ENCODE measurements around the gene BAG1. TPM values are rescaled to one million over a fixed set of nuclear protein-coding genes. Genes with fewer than 3 reads are reported as not detected.

The BAG1 gene
- 53.8 and 60.2 TPM in 2 replicates for total RNA-seq
- 41.4 TPM for total RNA-seq (2013)
- 19.7 and 42.8 TPM in 2 replicates for polyA plus RNA-seq
- 48.6 and 58.9 TPM in 2 replicates for polyA minus RNA-seq

DNA sequence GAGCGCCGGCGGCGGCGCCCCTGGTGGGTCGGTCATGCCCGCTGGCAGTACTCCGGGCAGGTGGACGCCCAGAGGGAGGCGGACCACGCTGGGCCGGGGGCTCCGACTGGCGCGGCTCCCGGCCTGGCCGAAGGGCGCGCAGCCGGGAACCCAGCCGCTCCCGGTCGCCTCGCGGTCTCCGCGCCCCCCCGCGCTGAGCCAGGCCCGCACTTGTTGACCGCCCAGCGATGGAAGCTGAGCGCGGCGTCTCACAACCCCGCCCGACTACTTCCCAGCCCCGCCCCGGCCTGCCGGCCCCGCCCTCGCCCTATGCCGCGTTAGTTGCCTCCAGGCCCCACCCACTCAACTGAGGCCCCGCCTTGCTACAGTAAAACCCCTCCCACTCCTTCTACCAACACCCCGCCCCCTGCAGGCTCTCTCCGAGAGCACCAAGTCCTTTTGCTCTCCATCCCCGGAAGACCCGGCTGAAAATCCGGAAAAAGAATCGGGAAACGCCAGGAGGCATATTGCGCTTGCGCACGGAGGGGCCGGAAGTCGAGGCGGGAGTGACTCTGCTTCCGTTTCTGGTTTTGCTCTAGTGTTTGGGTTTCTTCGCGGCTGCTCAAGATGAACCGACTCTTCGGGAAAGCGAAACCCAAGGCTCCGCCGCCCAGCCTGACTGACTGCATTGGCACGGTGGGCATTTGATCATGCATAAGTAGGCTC is at the start of gene BAG1, which contains the start of gene CHMP5:
BAG1 (minus strand) TSS at position 236 of the 705 bp plus-strand sequence.
CHMP5 (plus strand) TSS at position 577 of the 705 bp plus-strand sequence; CDS start at position 607, 30 bp downstream.
- H3K9me3 Mint-ChIP-seq (ENCODE audit: insufficient read depth) = no peaks in the 10 kb centered on the region
- peak; percentile 99 for DNase-seq

More for the DNA sequence above, at the start of gene BAG1, which contains the start of gene CHMP5:
- Histone ChIP-seq H3K79me2 (ENCODE audit: control insufficient read depth, insufficient read depth, low read length) (peaks cover 39% of the 10 kb centered on the region), H3K27me3 (replicated peaks in 1 of 4; ENCODE audit: control extremely low read depth in 1 of 4, control insufficient read depth in 3 of 4, insufficient read depth in 4 of 4, low read length in 3 of 4) (no peaks in the 10 kb centered on the region), H3K9ac (ENCODE audit: low read length) (peak within 1 kb of the TSS; percentile 85), H3K4me1 (ENCODE audit: control insufficient read depth in 2 of 2, insufficient read depth in 2 of 2, low read length in 2 of 2) (peaks cover 19 to 23% of the 10 kb centered on the region in 2 donors), H3K36me3 (replicated peaks in 1 of 2; ENCODE audit: control extremely low read depth in 1 of 2, control insufficient read depth in 1 of 2, extremely low read depth in 1 of 2, insufficient read depth in 2 of 2, low read length in 1 of 2) (peaks cover 1 to 45% of the 10 kb centered on the region in 2 experiments), H2AFZ (ENCODE audit: insufficient read depth, low read depth, low read length, poor library complexity, severe bottlenecking) (peak within 1 kb of the TSS; percentile 86), H3K4me3 (ENCODE audit: control extremely low read depth in 1 of 5, extremely low read depth in 1 of 5, insufficient read depth in 1 of 5, low read depth in 2 of 5, low read length in 4 of 5) (peak within 1 kb of the TSS; percentile 89 to 99 (median 97)), H3K27ac (ENCODE audit: low read length in 2 of 2) (peak within 1 kb of the TSS; percentile 92 to 96), H3K4me2 (replicated peaks; ENCODE audit: low read depth, low read length, poor library complexity, severe bottlenecking) (peak within 1 kb of the TSS; percentile 89), H4K20me1 (ENCODE audit: control insufficient read depth, insufficient read depth, low read length, poor library complexity, severe bottlenecking) (peaks cover 19% of the 10 kb centered on the region), H3K9me3 (ENCODE audit: control extremely low read depth in 1 of 3, control insufficient read depth in 2 of 3, insufficient read depth in 1 of 3, low read length in 2 of 3) (no peaks in the 10 kb centered on the region)
- peaks cover 39% of the 10 kb centered on the region for H3K4me1 Mint-ChIP-seq
- ChIA-PET CTCF (interaction anchor here (0.8 to 1.9 kb wide), 6 partner anchors 36 to 184 kb away, joined by 3 to 11 read pairs (median 4); no protein-coding TSS in a partner anchor), POLR2A (interaction anchor here (1.0 to 2.0 kb wide), 5 partner anchors 9 to 239 kb away, joined by 3 to 10 read pairs (median 4); partner anchors contain the start of genes DNAJA1, NFX1 and NOL6)
- no peaks in the 10 kb centered on the region for H3K27me3 Mint-ChIP-seq
- peak within 1 kb of the TSS; percentile 98 for H3K27ac Mint-ChIP-seq
- ATAC-seq (ENCODE audit: low read depth) = peak; percentile 97
- no peak for TF ChIP-seq EZH2 (IDR thresholded peaks at IDR 0.05; ENCODE audit: borderline replicate concordance, insufficient read depth, low read depth, low read length, poor library complexity, severe bottlenecking)
- TF ChIP-seq, protein P1, sequence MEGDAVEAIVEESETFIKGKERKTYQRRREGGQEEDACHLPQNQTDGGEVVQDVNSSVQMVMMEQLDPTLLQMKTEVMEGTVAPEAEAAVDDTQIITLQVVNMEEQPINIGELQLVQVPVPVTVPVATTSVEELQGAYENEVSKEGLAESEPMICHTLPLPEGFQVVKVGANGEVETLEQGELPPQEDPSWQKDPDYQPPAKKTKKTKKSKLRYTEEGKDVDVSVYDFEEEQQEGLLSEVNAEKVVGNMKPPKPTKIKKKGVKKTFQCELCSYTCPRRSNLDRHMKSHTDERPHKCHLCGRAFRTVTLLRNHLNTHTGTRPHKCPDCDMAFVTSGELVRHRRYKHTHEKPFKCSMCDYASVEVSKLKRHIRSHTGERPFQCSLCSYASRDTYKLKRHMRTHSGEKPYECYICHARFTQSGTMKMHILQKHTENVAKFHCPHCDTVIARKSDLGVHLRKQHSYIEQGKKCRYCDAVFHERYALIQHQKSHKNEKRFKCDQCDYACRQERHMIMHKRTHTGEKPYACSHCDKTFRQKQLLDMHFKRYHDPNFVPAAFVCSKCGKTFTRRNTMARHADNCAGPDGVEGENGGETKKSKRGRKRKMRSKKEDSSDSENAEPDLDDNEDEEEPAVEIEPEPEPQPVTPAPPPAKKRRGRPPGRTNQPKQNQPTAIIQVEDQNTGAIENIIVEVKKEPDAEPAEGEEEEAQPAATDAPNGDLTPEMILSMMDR (IDR thresholded peaks at IDR 0.05) = peak; percentile 34
- WGBS (ENCODE audit: insufficient coverage) = under 1% methylated on average over 67 of the region's 67 CpGs
- peak within 1 kb of the TSS; percentile 88 for H3K4me3 Mint-ChIP-seq
- intact Hi-C loops (cut with micrococcal nuclease) = loop anchor here (1.0 to 10.0 kb wide), 8 partner anchors 26 to 780 kb away; partner anchors contain the start of genes B4GALT1, DNAJA1, NFX1 and NOL6

Measured in B cell (primary cell).